LNCAP (cell line): ENCODE data around the gene EXOC6B.

Source experiments
- TF ChIP-seq, protein P1 (sequence below): fragments of 450-650 bp; IDR thresholded peaks from 2 replicates; pipeline ENCODE4 v1.5.1; 2017; ENCODE audit warnings: mild to moderate bottlenecking

The EXOC6B gene

DNA sequence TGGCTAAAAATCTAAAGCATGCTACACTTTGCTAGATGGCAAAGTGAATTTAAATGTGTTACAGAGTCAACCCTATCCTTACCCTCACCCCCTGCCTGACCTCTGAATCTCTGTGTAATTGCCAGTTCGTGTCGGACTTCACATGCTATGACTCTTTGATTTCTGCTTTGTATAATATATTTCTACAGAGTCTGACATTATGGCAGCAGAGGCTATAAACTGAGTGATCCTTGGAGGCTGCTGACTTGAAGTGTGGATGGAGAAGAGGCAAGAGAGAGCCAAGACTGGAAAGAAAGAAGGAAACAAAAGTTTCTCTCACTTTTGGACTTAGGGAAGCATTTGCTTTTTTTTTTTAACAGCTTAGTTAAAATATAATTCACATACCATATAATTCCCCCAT, 588.3 kb downstream of the EXOC6B start:
- TF ChIP-seq, protein P1, sequence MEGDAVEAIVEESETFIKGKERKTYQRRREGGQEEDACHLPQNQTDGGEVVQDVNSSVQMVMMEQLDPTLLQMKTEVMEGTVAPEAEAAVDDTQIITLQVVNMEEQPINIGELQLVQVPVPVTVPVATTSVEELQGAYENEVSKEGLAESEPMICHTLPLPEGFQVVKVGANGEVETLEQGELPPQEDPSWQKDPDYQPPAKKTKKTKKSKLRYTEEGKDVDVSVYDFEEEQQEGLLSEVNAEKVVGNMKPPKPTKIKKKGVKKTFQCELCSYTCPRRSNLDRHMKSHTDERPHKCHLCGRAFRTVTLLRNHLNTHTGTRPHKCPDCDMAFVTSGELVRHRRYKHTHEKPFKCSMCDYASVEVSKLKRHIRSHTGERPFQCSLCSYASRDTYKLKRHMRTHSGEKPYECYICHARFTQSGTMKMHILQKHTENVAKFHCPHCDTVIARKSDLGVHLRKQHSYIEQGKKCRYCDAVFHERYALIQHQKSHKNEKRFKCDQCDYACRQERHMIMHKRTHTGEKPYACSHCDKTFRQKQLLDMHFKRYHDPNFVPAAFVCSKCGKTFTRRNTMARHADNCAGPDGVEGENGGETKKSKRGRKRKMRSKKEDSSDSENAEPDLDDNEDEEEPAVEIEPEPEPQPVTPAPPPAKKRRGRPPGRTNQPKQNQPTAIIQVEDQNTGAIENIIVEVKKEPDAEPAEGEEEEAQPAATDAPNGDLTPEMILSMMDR: no peak

DNA sequence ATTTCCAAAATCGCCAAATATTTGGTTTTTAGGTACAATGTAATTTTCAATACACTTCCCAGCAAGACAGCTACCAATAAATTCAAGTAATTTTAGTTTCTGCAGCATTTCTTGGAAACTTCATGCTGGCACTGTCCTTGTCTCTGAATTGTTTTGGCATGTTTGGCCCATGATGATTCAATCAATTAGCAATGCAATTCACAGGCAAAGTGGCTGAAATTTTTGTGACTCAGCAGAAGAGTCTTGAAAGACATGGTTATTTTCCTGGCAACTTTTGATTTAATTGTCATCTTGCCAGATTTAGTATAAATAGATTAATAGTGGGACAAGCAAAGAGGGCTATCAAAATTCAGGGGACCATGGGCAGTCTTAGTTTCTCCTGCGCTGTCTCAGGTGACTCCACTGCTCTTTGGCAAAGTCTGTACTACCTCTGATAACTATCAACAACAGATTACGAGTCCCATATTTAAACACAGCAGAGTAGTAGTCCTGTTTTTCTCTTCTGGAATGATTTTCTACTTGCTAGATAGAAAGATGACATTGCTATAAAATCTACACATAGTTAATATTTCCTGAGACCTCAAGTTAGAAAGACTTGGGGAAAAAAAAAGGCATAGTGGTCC, 589.3 kb downstream of the EXOC6B start:
- TF ChIP-seq, protein P1: no peak

DNA sequence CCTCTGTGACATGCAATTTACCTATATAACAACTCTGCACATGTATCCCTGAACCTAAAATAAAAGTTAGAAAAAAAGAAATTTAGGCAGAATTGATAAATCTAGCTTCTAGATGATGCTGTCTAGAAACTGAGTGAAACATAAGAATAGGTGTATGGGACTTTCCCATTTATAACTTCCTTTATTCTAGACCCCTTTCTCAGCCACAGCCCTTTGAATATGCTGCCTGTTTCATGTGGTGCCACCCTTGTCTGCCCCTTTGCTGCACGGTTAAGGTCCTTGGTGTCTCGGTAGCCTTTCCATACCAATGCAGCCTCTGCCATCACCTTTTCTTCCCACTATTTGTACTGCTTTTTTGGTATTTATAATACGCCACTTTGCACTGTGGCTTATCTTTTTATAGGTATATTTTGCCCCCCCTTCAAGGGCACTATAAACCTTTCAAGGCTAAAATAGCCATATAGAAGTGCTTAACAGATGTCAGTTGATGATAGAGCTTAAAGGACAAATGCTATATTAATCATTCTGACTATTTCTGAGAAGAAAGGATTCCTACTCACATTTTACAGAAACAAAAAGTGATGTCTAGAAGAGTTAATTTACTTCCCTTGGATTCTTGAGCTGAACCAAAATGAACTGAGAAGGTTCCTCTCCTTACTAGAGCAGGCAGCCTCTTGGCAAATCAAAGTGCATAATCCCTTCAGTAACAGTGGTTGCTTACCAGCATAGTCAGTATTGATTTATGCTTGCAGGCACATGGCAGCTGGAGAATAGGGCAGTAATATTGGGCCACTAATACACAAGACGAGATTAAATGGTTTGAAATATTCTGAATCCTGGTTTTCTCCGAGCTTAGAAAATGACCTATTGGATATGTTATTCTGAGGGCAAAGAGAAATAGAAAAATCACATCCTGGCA, 590.1 kb downstream of the EXOC6B start:
- TF ChIP-seq, protein P1: no peak

DNA sequence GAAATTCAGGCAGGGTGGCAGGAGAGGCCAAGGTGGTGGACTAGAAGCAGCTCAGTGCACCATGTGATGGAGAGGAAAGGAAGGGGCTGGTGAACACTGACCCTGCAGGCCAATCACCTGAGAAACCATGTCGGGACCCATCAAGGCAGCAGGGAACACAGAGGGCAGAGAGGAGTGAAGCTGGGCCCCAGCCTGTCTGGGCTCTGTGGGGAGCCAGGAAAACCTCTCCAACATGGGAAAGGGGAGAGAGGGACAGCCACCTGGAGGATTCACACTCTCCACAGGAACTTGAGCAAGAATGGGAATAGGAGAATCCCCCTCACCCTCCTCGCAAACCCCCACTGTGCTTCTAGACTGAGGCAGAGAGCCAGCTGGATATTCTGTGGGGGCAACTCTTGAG, 592.6 kb downstream of the EXOC6B start:
- TF ChIP-seq, protein P1: no peak

DNA sequence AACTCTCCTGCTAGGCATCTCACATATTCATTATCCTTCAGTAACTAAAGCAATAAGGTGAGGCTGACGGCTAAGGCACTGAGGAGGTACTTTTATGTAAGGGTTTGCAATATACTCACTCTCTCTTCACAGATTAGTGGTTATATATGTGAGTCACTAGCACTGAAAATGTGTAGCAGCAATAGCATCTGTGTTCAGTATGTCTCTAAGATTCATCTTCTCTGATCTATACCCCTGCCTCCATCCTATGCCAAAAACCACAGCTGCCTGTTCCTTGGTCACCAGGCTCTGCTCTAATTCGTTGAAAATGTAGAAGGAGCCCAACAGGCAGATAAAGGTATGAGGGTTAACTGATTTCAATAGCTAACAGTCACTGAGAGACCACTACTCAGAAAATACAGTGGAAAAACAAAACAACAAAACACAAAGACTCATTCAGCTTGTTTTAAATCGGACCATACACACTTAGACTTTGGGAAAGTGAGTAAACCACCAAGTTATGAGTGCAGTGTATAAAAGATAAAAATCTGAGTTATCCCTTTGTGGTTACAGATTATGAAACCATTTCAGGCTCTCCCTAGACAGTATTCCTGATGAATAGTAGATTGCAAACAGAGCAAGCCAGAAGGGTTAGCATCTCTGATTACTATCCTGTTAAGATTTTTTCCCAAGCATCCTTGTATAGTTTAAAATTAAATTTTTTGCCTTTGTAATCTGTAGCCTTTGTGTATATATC, 602.8 kb downstream of the EXOC6B start:
- TF ChIP-seq, protein P1: no peak

DNA sequence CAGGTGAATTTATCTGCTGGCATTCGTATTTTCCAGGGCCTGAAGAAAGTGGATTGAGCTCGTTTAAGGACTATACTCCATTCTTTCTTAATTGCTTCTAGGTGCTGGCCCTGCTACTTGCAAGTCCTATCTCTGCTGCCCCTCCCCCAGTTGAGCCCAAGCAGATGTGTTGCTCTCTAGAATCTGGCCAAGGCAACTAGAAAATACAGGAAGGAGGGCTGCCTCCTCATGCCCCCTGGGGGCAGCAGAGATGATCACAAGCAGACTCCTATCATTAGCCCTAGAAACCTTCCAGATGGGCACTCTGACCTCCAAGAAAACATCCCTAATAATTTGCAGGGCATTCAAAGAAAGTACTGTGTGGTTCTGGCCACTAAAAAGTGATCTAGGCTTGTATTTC, 605.7 kb downstream of the EXOC6B start:
- TF ChIP-seq, protein P1: no peak

DNA sequence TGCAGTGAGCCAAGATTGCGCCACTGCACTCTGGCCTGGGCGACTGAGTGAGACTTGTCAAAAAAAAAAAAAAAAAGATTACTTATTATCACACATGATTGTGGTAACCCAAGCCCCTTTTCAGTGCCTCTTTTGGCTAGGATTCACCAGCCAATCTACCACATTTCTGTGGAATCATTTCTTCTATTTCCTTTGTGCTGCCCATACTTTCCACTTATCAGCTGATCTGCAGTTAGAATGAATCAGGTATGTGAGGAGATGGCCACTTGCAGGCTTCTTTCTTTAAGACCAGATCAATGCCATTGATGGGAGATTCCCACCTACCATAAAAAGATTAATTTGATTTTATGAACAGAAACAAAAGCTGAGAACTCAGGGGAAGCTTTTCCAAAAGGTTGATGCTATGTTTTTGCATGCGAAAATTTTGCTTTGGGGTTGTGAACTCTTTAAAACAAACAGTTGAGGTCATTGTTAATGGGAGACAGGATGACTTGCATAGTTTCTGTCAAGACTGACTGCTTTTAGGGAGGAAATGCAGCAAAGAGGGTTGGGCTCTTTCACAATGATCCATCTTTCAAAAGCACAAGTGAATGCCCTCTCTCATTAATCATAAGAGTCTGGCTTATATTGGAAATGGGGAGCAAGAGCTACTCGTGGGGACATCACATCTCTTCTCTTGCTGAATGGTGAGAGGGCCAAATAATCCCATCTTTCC, 611.2 kb downstream of the EXOC6B start:
- TF ChIP-seq, protein P1: no peak
